NT2/D1 (cell line): ENCODE results near the gene PGAM1.

Experiments used
- YY1 ChIP-seq: IDR thresholded peaks from 2 replicates; pipeline ENCODE4 v1.6.1; 2011; ENCODE audit not compliant: insufficient read length, insufficient read depth
- ZNF274 ChIP-seq: IDR thresholded peaks from 2 replicates; pipeline ENCODE4 v1.6.1; 2011; ENCODE audit warnings: mild to moderate bottlenecking, low read depth, low read length

GRCh38 chr10:97466755-97467154 lies 40.8 kb downstream of the PGAM1 start:
- TF ChIP-seq YY1, result no peak
- TF ChIP-seq ZNF274, result no peak
